SU-DHL-6 (cell line): ENCODE data around the gene PRRC2C.
"Not testable (repeated sequence)": the region's sequence is repeated elsewhere in the genome, so short reads cannot be mapped to it uniquely, and the experiment has no call there.

Source experiments
- EZH2phosphoT487 ChIP-seq: fragments of 200-600 bp; sonication (generic), shearing (Covaris generic); conservative IDR thresholded peaks from 2 replicates; pipeline ENCODE4 v1.6.1; 2018; ENCODE audit warnings: mild to moderate bottlenecking, antibody characterized with exemption, low read length, moderate library complexity, mixed read lengths
- TF ChIP-seq, protein P1 (sequence below): fragments of 200-600 bp; sonication (generic); IDR thresholded peaks from one replicate; pipeline ENCODE4 v1.5.1; 2017; ENCODE audit warnings: antibody characterized with exemption, mild to moderate bottlenecking, low read length, moderate library complexity; ENCODE audit not compliant: insufficient read depth, poor library complexity, severe bottlenecking

- TF ChIP-seq, protein P1, sequence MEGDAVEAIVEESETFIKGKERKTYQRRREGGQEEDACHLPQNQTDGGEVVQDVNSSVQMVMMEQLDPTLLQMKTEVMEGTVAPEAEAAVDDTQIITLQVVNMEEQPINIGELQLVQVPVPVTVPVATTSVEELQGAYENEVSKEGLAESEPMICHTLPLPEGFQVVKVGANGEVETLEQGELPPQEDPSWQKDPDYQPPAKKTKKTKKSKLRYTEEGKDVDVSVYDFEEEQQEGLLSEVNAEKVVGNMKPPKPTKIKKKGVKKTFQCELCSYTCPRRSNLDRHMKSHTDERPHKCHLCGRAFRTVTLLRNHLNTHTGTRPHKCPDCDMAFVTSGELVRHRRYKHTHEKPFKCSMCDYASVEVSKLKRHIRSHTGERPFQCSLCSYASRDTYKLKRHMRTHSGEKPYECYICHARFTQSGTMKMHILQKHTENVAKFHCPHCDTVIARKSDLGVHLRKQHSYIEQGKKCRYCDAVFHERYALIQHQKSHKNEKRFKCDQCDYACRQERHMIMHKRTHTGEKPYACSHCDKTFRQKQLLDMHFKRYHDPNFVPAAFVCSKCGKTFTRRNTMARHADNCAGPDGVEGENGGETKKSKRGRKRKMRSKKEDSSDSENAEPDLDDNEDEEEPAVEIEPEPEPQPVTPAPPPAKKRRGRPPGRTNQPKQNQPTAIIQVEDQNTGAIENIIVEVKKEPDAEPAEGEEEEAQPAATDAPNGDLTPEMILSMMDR, result not testable (repeated sequence)
- TF ChIP-seq EZH2phosphoT487, result not testable (repeated sequence)
These were observed 117.7 kb downstream of the PRRC2C start for GRCh38 chr1:171603042-171603441.
